Pancreas (tissue), 10 donors: ENCODE results near the gene LAMA1. TPM values are rescaled to one million over a fixed set of nuclear protein-coding genes. Genes with fewer than 3 reads are reported as not detected.

Experiments used
- ATAC-seq, 4 donors: fragments of 200-7000 bp; cut with Tn5 transposase; one replicate each; pipeline versions ENCODE4 v1.8.0 to v1.9.1; 2020; ENCODE audit warnings: mild to moderate bottlenecking in 4 of 4, moderate library complexity in 4 of 4
- DNase-seq, 6 donors: peaks; one replicate each; pipeline ENCODE4 v3.0.0-alpha.2; 2020
- FAIRE-seq: peaks from 2 replicates; lab custom pipeline; 2012; peaks lifted over from hg19 to GRCh38; lab: Jason Lieb, UNC
- H3K27ac ChIP-seq, 4 donors: fragments of 200-600 bp; sonication (generic); 1 replicate in 3 of 4; 2 replicates in 1 of 4; pipeline versions ENCODE4 v1.5.0 to v1.8.0; 2020
- H3K27me3 ChIP-seq, 4 donors: fragments of 200-600 bp; one replicate each; pipeline ENCODE4 v1.8.0; 2021
- H3K36me3 ChIP-seq, 3 donors: fragments of 200-600 bp; sonication (generic) in 1 of 3; one replicate each; pipeline versions ENCODE4 v1.5.0 to v1.8.0; 2020 to 2021
- H3K4me1 ChIP-seq, 3 donors: fragments of 200-600 bp; one replicate each; pipeline ENCODE4 v1.8.0; 2021
- H3K4me3 ChIP-seq, 4 donors: fragments of 200-600 bp; sonication (generic) in 2 of 4; one replicate each; pipeline versions ENCODE4 v1.5.0 to v1.8.0; 2020 to 2021
- H3K9me3 ChIP-seq, 4 donors: fragments of 200-600 bp; one replicate each; pipeline ENCODE4 v1.8.0; 2021
- CTCF ChIP-seq, 4 donors: fragments of 200-600 bp; sonication (generic) in 3 of 4; IDR thresholded peaks; one replicate each; pipeline versions ENCODE4 v1.5.0 to v1.8.0; 2021; ENCODE audit warnings: antibody characterized with exemption in 4 of 4
- WGBS, 2 donors: extraction: QIAGEN DNeasy Blood & Tissue Kit; methylation state at CpG; one replicate each; pipeline ENCODE4 v1.1.7; 2013; 5-methylcytosine and 5-hydroxymethylcytosine counted together
- intact Hi-C, 3 donors: fragments of 100-400 bp; cut with DNase I; formaldehyde crosslinking; loops; one replicate each; pipeline versions ENCODE4 v1.11.1 to v1.14.2; 2022
- polyA plus RNA-seq, 2 donors: library from polyadenylated mRNA; stranded (reverse); fragments of 200-250 nt; gene quantifications; one replicate each; pipeline ENCODE4 v1.2.3, GENCODE V29; 2013
- total RNA-seq, 6 donors: library from RNA; stranded (reverse); fragmentation: NEBNext Ultra II Directional in 4 of 6; extraction: Animal tissue kit (Norgen Biotek cat#: 25700) in 4 of 6; gene quantifications; one replicate each; pipeline versions ENCODE4 v1.2.1 to v1.2.4, GENCODE V29; 2021 to 2023
- donor health status: healthy with polysubstance abuse.
- donor health status: DM: no; HTN: no; CAD: no; lungs with moderate emphysema.
- donor health status: DM: no; HTN: no; CAD: no.
- donor health status: control.
- donor health status: control.
- donor health status: Bipolar disorder and iron deficiency.
- donor health status: DM: yes; HTN: yes; CAD: no.
- donor health status: DM: no; HTN: no; CAD: no.
- donor health status: DM: no; HTN: no; CAD: no.
- donor health status: DM: yes; HTN: yes; CAD: no.

Gene LAMA1
- total and polyA plus RNA-seq, 8 donors: 0.39 to 3.1 (median 1.0) TPM

GRCh38 chr18:7112936-7113335, 4.7 kb downstream of the LAMA1 start:
- Histone ChIP-seq H3K36me3 (no peaks in the 10 kb centered on the region), H3K4me3 (no peak overlapping the region), H3K27ac (no peak overlapping the region), H3K9me3 (no peaks in the 10 kb centered on the region), H3K27me3 (peaks cover 0 to 27% (median 7%) of the 10 kb centered on the region in 4 donors), H3K4me1 (peaks cover 0 to 12% (median 10%) of the 10 kb centered on the region in 3 donors)
- TF ChIP-seq CTCF (IDR thresholded peaks at IDR 0.05): no peak
- intact Hi-C loops: no loop called here
- WGBS, 2 donors: 75 to 86% methylated on average over 3 of the region's 3 CpGs
- FAIRE-seq (no peak), DNase-seq (no peak), ATAC-seq (no peak)

DNA sequence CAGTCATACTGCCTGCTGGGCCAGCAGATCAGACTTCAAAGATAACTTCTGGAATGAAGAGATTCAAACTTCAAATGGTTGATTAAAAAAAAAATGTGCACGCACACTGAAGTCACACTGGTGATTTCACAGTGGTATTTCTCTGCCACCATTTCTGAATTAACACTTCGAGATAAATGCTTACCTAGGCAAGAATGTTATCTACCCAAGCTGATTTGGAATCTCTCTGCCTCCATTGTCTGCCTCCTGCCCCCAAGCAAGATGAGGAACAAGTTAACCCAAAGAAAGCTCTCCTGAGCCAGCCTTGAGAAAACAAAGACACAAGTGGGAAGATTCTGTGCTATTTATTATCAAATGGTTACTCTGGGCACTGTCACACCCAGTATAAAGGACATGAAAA, 6.5 kb downstream of the LAMA1 start:
- Histone ChIP-seq H3K27me3 (peaks cover 0 to 20% (median 2%) of the 10 kb centered on the region in 4 donors), H3K4me3 (no peak overlapping the region), H3K9me3 (no peaks in the 10 kb centered on the region), H3K36me3 (no peaks in the 10 kb centered on the region), H3K27ac (no peak overlapping the region), H3K4me1 (peaks cover 0 to 4% (median 3%) of the 10 kb centered on the region in 3 donors)
- intact Hi-C loops: no loop called here
- FAIRE-seq (no peak), DNase-seq (no peak), ATAC-seq (no peak)
- 66 to 77% methylated on average over 2 of the region's 2 CpGs for WGBS, 2 donors
- no peak for TF ChIP-seq CTCF (IDR thresholded peaks at IDR 0.05)

- no peaks in the 10 kb centered on the region for H3K36me3 ChIP-seq
- FAIRE-seq (no peak), ATAC-seq (no peak), DNase-seq (no peak)
- TF ChIP-seq CTCF (IDR thresholded peaks at IDR 0.05): no peak
- 61 to 73% methylated on average over 5 of the region's 5 CpGs for WGBS, 2 donors
- no peaks in the 10 kb centered on the region for H3K9me3 ChIP-seq
- H3K4me1 ChIP-seq: no peaks in the 10 kb centered on the region
- H3K27me3 ChIP-seq: no peaks in the 10 kb centered on the region
- no peak overlapping the region for H3K27ac ChIP-seq
- intact Hi-C loops: no loop called here
- no peak overlapping the region for H3K4me3 ChIP-seq
Observed at GRCh38 chr18:7105943-7106342, 11.7 kb downstream of the LAMA1 start.

GRCh38 chr18:7105268-7105667, 12.3 kb downstream of the LAMA1 start:
- no peaks in the 10 kb centered on the region for H3K9me3 ChIP-seq
- H3K27ac ChIP-seq: no peak overlapping the region
- H3K4me3 ChIP-seq: no peak overlapping the region
- FAIRE-seq (no peak), DNase-seq (no peak), ATAC-seq (no peak)
- H3K36me3 ChIP-seq: no peaks in the 10 kb centered on the region
- H3K27me3 ChIP-seq: no peaks in the 10 kb centered on the region
- H3K4me1 ChIP-seq: no peaks in the 10 kb centered on the region
- 77 to 88% methylated on average over 7 of the region's 7 CpGs for WGBS, 2 donors
- intact Hi-C loops: no loop called here
- no peak for TF ChIP-seq CTCF (IDR thresholded peaks at IDR 0.05)

GRCh38 chr18:7104649-7105048, 12.9 kb downstream of the LAMA1 start:
- ATAC-seq: no peak
- TF ChIP-seq CTCF (IDR thresholded peaks at IDR 0.05): no peak
- no peaks in the 10 kb centered on the region for H3K4me1 ChIP-seq
- intact Hi-C loops: no loop called here
- no peaks in the 10 kb centered on the region for H3K27me3 ChIP-seq
- 73 to 78% methylated on average over 4 of the region's 4 CpGs for WGBS, 2 donors
- no peak for FAIRE-seq
- no peak overlapping the region for H3K27ac ChIP-seq
- no peak for DNase-seq
- no peaks in the 10 kb centered on the region for H3K36me3 ChIP-seq
- H3K4me3 ChIP-seq: no peak overlapping the region
- H3K9me3 ChIP-seq: no peaks in the 10 kb centered on the region
